CD1c-positive myeloid dendritic cell (primary cell): ENCODE results near the gene CHST2.

ENCODE experiments used
- DNase-seq: peaks from one replicate; pipeline ENCODE4 v3.0.0-alpha.2; 2016; ENCODE audit errors: extremely low spot score

Gene CHST2

DNA sequence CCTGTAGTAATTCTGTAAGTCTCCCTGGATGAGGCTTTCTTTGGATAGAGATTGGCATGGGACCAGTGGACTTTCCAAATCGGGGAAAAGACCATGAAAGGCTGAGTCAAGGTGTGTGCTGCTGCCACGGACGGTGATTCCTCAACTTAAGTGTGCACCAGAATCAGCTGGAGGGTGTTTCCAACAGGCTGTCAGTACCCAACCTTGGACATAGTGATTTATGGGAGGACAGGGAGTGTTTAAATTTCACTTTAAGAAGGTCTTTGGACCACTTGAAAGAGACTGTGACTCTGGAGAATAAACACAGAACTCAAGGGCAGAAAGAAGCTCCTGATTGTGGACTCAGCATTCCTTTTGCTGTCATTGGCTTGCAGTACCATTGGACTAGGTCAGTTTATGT lies 20.4 kb upstream of the CHST2 start:
- no peak for DNase-seq

DNA sequence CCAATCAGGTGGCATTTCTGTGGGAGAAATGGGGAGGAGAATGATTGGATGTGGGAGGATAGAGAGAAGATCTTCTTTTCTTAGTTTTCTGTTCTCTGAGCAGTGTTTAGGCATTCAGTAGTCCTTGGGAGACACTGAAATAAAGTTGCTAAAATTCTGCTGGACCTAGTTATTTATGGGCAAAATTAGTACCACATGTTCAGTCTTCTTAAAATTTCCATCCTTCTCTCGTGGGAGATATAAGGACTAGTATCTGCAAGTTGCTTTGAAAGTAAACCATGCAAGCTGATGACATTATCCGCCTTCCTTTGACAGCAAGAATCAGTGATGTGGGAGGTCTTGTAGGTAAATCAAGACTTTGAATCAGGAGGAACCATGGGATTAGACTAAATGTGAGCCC lies 19.9 kb upstream of the CHST2 start:
- DNase-seq: no peak

GRCh38 chr3:143100451-143100850 lies 19.1 kb upstream of the CHST2 start:
- no peak for DNase-seq

DNA sequence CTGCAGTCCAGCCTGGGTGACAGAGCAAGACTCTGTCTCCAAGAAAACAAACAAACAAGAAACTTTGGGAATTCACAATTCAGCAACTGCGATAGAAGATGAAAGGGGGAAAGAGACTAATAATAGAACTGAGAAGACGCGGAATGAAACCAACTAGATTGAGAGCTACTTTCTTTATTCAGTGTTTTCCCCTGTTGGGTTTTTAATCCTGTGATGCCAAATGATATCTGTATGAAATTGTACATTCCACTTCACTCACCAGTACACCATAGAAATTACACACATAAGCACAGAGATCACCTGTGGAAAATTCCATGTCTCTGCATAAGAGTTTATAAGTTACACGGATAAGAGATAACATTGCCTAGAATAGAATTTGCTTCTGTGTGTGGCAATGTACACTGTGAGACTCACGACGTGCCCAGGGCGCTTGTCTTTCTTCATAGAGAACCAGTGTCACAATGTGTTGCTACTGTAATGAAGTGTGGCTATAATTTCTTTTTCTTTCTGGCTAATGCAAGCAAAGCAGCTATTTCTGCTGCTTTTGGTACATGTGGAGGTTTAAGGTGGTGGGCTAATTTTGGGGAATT lies 17.7 kb upstream of the CHST2 start:
- DNase-seq: no peak

DNA sequence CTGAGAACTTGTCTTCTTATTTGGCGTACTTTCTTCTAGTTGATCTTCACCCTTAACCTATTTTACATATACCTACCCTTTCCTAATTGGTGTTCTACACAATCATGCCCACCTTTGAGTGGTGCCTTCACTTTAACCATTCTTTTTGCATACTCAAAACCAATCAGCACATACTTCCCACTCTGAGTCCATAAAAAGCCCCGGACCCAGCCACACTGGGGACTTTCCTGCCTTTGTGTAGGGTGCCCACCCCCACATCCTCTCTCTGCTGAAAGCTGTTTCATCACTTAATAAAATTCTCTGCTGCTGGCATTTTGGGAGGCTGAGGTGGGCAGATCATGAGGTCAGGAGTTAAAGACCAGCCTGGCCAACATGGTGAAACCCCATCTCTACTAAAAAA lies 15.9 kb upstream of the CHST2 start:
- no peak for DNase-seq

DNA sequence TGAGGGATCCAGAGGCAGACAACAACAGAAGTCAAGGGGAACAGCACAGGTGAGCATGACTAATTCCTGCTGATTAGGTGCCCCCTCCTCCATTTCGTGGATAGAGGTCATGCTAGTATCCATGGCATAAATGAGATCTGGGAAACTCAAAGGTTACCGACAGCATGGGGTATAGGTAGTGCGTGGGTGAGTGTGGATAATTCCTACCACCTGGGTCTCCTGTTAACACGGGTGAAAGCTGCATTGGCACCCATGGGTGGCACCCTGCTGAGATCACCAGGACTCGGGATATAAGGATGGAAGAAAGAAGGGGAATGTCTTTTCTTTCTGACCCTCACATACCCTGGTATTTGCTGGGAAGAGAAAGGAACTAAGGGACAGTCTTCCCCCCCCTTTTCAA lies 14.4 kb upstream of the CHST2 start:
- no peak for DNase-seq

- DNase-seq: no peak
Measured at GRCh38 chr3:143109861-143110260, 9.7 kb upstream of the CHST2 start.

DNA sequence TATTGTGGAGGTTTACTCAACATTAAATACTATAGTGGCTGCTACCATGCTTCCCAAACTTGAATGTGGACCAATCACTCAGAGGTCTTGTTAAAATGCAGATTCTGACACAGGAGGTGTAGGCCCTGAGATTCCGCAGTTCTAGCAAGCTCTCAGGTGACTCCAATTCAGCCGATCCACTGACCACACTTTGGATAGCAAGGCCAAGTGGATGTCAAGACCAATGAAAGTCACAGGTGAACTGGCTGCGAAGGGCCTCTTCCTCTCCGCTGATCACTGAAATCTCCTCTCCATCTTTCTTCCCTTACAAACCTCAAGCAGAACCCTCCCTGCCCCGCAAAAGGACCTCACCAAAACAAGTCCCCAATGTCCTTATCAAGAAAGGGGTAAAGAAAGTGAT lies 9.2 kb upstream of the CHST2 start:
- no peak for DNase-seq

DNA sequence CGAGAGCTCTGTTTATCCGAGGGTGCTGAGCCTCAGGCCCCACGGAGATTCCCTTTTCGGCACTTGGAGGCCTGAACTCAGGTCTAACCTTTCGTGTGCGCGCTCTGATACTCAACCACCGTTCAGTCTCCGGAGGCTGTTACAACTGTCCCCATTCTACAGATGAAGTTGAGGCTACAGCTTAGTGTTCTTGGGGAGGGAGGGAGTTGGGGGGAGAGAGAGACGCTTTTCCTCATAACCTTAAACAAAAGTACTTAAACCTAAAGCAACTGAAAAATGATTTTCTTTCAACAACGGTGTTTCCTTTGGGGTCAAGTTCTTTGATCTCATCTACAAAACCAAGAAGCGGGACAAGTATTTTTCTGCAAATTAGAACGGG lies 952 bp upstream of the CHST2 start:
- DNase-seq: no peak

DNA sequence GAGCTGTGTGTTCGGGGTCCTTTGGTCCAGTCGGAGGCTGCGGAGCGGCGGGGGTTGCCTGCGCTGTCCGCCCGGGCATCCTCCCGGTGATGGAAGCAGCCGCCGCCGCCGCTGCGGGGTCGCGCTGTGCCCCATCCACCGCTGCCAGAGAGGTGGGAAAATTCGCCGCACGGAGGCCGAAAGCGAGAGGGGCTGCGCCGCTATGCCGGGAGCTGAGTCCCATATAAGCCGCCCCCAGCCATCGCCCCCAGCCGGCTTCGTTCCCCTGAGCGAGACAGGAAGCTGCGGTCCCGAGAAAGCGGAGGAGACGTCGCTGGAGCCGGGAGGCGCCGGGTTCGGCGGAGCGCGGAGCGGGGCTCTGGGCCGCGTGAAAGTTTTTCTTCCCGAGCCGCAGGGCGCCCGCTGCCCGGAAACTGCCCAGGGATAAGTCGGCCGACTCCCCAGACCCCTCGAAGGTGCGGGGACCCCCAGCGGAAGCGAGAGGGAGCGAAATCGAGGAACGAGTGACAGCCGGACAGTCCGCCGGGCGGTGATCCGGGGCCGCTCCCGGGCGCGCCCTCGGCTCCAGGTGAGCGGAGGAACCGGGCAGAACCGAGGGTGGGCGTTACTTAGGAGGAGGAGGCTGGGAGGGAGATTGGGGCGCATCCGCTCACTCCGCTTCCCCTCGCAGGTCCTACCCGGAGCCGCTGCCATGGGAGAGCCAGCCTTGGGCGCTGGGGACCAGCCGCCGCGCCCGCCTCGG lies 574 bp downstream of the CHST2 start:
- peak; percentile 53 for DNase-seq

- DNase-seq: peak; percentile 43
Measured at GRCh38 chr3:143120716-143121240, 1.2 kb downstream of the CHST2 start.

DNA sequence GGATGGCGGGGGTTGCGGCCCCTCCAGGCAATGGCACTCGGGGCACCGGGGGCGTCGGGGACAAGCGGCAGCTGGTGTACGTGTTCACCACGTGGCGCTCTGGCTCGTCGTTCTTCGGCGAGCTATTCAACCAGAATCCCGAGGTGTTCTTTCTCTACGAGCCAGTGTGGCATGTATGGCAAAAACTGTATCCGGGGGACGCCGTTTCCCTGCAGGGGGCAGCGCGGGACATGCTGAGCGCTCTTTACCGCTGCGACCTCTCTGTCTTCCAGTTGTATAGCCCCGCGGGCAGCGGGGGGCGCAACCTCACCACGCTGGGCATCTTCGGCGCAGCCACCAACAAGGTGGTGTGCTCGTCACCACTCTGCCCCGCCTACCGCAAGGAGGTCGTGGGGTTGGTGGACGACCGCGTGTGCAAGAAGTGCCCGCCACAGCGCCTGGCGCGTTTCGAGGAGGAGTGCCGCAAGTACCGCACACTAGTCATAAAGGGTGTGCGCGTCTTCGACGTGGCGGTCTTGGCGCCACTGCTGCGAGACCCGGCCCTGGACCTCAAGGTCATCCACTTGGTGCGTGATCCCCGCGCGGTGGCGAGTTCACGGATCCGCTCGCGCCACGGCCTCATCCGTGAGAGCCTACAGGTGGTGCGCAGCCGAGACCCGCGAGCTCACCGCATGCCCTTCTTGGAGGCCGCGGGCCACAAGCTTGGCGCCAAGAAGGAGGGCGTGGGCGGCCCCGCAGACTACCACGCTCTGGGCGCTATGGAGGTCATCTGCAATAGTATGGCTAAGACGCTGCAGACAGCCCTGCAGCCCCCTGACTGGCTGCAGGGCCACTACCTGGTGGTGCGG lies 1.9 kb downstream of the CHST2 start:
- DNase-seq: peak; percentile 50

- DNase-seq: no peak
Measured at GRCh38 chr3:143122089-143122430, 2.5 kb downstream of the CHST2 start.

DNA sequence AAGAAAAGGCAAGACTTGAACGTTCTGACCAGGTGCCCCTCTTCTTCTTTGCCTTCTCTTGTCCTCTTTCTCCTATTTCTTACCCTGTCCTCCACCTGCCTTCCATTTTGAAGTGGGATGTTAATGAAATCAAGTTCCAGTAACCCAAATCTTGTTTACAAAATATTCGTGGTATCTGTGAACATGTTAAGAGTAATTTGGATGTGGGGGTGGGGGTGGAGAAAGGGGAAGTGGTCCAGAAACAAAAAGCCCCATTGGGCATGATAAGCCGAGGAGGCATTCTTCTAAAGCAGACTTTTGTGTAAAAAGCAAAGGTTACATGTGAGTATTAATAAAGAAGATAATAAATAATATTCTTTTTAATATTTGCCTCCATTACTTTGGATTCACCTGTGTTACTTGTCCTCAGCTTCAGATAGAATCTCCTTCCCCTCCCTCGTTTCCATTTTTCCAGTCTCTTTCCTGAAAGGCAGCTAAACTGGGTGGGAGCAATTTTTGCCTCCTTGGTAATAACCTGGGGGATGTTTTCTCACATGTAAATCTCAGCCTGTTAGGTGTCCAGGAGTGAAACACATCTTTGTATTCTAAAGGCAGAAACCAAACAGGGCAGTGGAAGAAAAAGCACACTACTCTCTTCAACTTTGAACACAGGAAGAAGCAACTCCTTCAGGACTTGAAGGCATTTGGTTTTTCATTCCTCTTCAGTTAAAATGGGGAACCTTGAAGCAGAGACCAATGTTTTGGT lies 3.2 kb downstream of the CHST2 start:
- DNase-seq: peak; percentile 65

- DNase-seq: peak; percentile 73
Measured at GRCh38 chr3:143123353-143123984, 3.9 kb downstream of the CHST2 start.

DNA sequence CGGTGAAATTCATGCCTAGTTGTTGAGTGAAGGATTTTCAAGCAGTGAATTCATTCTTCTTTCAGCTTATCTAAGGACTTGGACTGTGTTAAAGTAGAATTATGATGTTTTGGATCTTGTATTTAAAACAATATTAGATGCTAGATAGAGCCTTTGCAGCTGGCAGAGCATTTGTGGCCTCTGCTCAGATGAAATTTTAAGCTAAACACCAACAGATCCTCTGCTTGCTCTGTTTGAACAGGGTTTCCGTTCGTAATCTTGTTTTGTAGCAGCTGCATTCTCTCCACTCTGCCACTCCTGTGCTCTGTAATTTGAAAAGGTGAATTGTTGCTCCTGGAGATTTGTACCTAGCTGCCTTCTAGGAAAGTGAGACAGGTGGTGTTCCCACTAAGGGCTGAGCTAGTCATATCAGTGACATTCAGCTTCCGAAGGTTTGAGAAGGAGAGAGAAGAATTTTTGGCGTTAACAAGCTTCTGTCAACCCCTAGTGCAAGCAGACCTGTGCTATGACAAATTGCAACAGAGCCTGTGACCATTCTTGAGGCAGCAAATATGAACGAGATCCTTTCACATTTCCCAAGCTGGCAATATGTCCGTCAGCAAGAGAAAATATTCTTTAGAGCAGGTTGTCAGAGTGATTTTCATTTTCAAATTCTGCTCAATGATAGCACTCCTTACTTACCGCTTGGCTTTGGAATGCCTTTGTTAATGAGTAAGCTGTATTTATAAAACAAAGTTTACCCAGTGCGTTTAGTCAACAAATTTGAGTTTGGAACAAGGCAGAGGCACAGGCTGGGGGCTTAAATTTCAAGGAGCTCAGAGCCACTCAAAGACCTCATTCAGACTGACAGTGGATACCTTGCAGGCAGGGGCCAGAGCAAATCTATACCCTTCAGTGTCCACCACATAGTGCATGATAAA lies 5.3 kb downstream of the CHST2 start:
- DNase-seq: no peak

GRCh38 chr3:143127801-143128200 lies 8.2 kb downstream of the CHST2 start:
- no peak for DNase-seq

DNA sequence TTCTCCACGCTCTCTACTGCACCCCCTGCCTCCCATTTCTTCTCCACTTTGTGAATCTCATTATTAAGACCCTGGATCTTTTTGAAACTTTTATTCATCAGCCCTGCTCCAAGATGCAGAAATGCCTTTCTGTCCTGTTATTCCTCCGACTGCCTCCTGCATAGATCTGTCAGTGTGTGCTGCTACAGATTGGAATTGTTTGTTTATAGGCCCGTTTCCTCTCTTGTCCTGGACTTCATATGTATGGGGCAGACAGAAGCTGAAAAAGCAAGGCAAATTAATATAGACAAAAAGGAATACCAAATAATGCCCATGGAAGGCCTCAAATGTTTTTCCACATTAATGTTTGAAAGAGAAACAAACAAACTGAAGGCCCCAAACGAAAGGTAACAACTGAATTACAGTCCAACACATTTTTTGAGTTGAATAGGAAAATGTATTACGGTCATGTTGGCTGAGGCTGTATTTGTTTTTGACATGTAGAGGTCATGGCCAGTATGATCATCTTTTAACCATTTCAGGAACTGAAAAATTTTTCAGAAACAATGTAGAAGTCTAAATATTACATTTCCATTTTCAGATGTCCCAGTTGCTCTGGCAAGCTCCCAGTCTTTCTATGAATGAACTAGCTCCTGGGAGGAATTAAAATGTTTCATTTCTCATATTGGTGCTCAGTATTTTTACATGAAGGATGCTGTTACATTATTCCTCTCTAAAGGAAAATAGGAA lies 8.8 kb downstream of the CHST2 start:
- peak; percentile 31 for DNase-seq

DNA sequence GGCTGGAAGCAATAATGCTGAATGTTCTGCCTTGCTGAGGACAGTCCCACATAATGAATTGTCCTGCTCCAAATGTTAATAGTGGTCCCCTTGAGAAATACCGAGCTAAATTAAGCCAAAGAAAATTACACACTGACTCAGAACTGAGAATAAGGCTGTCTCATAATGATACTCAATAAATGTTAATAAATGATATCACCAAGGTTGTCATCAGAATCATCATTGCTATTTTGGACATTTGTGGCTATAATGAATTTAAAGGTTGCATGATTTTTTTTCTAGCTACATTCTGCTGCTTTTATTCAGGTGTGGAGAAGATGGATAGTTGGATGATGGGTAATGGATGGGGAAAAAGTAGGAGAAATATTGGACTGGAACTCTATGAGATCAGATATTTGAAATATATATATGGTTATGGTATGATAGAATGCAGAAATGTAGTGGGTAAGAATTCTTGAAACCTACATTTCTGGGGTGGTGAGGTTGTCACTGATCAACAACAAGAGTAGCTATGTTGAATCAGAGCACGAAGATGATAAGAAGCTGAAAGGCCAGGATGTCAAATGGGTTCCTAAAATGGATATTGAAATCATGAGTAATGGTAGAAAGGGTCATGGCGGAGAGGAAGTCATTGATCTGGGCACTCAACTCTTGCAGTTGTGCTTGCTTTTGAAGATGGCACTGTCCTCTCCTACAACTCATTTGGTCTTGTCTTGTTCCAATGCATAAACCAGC lies 12.8 kb downstream of the CHST2 start:
- no peak for DNase-seq
